PC-9 (cell line): ENCODE measurements around the gene SLC38A8. TPM values are rescaled to one million over a fixed set of nuclear protein-coding genes. Genes with fewer than 3 reads are reported as not detected.
A peak's percentile ranks its signal among the peaks of the same experiment; 100 is the strongest.

Experiments used
- BruUV-seq: library from RNA; stranded (reverse); fragments of 400-500 nt; replicated peaks from 2 replicates; lab custom pipeline; 2021; lab: Mats Ljungman, UMichigan
- CTCF ChIA-PET: fragments of 300-600 bp; sonication (Branson Sonifier 250); formaldehyde crosslinking; loops from one replicate; lab custom pipeline; 2022; ENCODE audit warnings: antibody characterized with exemption; lab: Charles Lee
- POLR2A ChIA-PET: fragments of 300-600 bp; sonication (Branson Sonifier 250); formaldehyde crosslinking; loops from one replicate; lab custom pipeline; 2022; ENCODE audit warnings: antibody characterized with exemption; ENCODE audit not compliant: unreplicated experiment; lab: Charles Lee
- DNase-seq, 2 experiments: peaks; one replicate each; pipeline versions ENCODE4 v3.0.0 to v3.0.0-alpha.2; 2015 to 2022; ENCODE audit warnings: mixed read lengths in 1 of 2
- H2AFZ ChIP-seq: fragments of 200-600 bp; sonication (generic); 2 replicates; pipeline ENCODE4 v1.8.1; 2017; ENCODE audit warnings: antibody characterized with exemption
- H3F3A ChIP-seq: fragments of 200-600 bp; sonication (generic); 2 replicates; pipeline ENCODE4 v1.8.1; 2017; ENCODE audit warnings: antibody characterized with exemption, mild to moderate bottlenecking, low read depth; ENCODE audit not compliant: insufficient read depth
- H3K27ac ChIP-seq: fragments of 200-600 bp; sonication (generic); 2 replicates; pipeline ENCODE4 v1.6.1; 2016; ENCODE audit warnings: mixed run types
- H3K27me3 ChIP-seq: fragments of 200-600 bp; sonication (generic); 2 replicates; pipeline ENCODE4 v1.6.1; 2016; ENCODE audit warnings: low read depth, mixed run types; ENCODE audit not compliant: insufficient read depth
- H3K36me3 ChIP-seq: fragments of 200-600 bp; sonication (generic); 2 replicates; pipeline ENCODE4 v1.6.1; 2016; ENCODE audit warnings: low read depth, mixed run types
- H3K4me1 ChIP-seq: fragments of 200-600 bp; sonication (generic); replicated peaks from 2 replicates; pipeline ENCODE4 v1.6.1; 2016; ENCODE audit warnings: mixed run types; ENCODE audit not compliant: insufficient read depth
- H3K4me2 ChIP-seq: fragments of 200-600 bp; sonication (generic); 2 replicates; pipeline ENCODE4 v1.6.1; 2017; ENCODE audit warnings: mixed run types
- H3K4me3 ChIP-seq: fragments of 200-600 bp; sonication (generic); 2 replicates; pipeline ENCODE4 v1.6.1; 2016; ENCODE audit warnings: mixed run types
- H3K79me2 ChIP-seq: fragments of 200-600 bp; sonication (generic); 2 replicates; pipeline ENCODE4 v1.6.1; 2017; ENCODE audit warnings: low read depth, mixed run types
- H3K9me2 ChIP-seq: fragments of 200-600 bp; sonication (generic); 2 replicates; pipeline ENCODE4 v1.8.1; 2017; ENCODE audit warnings: mild to moderate bottlenecking; ENCODE audit not compliant: insufficient read depth
- H3K9me3 ChIP-seq: fragments of 200-600 bp; sonication (generic); 2 replicates; pipeline ENCODE4 v1.8.1; 2016; ENCODE audit warnings: low read depth; ENCODE audit not compliant: insufficient read depth
- H4K20me1 ChIP-seq: fragments of 200-600 bp; sonication (generic); 2 replicates; pipeline ENCODE4 v1.8.1; 2017; ENCODE audit not compliant: insufficient read depth
- CTCF ChIP-seq: fragments of 200-600 bp; sonication (generic); conservative IDR thresholded peaks from 2 replicates; pipeline ENCODE4 v1.6.1; 2017; ENCODE audit warnings: mixed run types, antibody characterized with exemption, mild to moderate bottlenecking, moderate library complexity
- EZH2 ChIP-seq: fragments of 200-600 bp; sonication (generic); IDR thresholded peaks from 2 replicates; pipeline ENCODE4 v1.8.0; 2017; ENCODE audit warnings: antibody characterized with exemption, low read depth
- intact Hi-C: fragments of 100-400 bp; cut with micrococcal nuclease; formaldehyde crosslinking; loops from one replicate; pipeline ENCODE4 v1.10.0; 2022; ENCODE audit not compliant: unreplicated experiment
- total RNA-seq: library from RNA; stranded (reverse); gene quantifications from 2 replicates; pipeline ENCODE4 v1.2.3, GENCODE V29; 2021

Gene SLC38A8
- total RNA-seq, 1 experiment from 2014 or later: not detected

DNA sequence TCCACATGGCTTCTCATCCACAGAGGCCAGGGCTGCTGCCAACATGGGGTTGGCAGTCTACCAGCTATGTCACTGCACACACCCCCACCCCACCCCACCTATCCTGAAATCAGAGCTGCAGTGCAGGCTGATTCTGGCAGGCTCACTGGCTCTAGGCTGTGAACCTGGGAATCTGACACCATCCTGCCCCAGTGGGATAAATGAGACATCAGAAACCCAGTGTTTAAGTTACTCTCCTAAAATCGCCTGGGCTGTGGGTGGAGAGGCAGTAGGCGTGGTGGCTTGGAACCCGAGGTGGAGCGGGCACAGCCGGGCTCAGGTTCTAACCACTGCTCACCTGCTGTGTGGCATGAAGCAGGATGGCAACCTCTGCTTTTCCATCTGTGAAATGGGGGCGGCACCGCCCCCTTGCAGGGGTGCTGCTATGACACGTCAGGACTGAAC is 5.6 kb downstream of the SLC38A8 start:
- H3K4me1 ChIP-seq: no peaks in the 10 kb centered on the region
- peak in 1 of 2 experiments; percentile 31 for DNase-seq
- intact Hi-C loops: no loop called here
- no peaks in the 10 kb centered on the region for H3K79me2 ChIP-seq
- H3K27ac ChIP-seq: no peak overlapping the region
- no peaks in the 10 kb centered on the region for H4K20me1 ChIP-seq
- H3K4me3 ChIP-seq: no peak overlapping the region
- no peaks in the 10 kb centered on the region for H3K9me2 ChIP-seq
- H3F3A ChIP-seq: no peaks in the 10 kb centered on the region
- CTCF ChIA-PET: no interaction called here
- peaks cover 54% of the 10 kb centered on the region for H3K27me3 ChIP-seq
- no peak overlapping the region for H2AFZ ChIP-seq
- H3K9me3 ChIP-seq: 0 out of 2 replicates have a peak, but pooled peaks cover 5% of the 10 kb centered on the region
- no peak for TF ChIP-seq CTCF
- no peak for TF ChIP-seq EZH2
- no TSS peak for BruUV-seq
- H3K36me3 ChIP-seq: no peaks in the 10 kb centered on the region
- POLR2A ChIA-PET: no interaction called here
- no peak overlapping the region for H3K4me2 ChIP-seq

GRCh38 chr16:84036131-84036530 is 6.5 kb downstream of the SLC38A8 start:
- Histone ChIP-seq H3K9me3 (0 out of 2 replicates have a peak, but pooled peaks cover 5% of the 10 kb centered on the region), H3K36me3 (no peaks in the 10 kb centered on the region), H3K4me3 (no peak overlapping the region), H3K4me1 (no peaks in the 10 kb centered on the region), H3K27me3 (peaks cover 49% of the 10 kb centered on the region), H3F3A (no peaks in the 10 kb centered on the region), H3K79me2 (no peaks in the 10 kb centered on the region), H3K4me2 (no peak overlapping the region), H3K27ac (no peak overlapping the region), H2AFZ (no peak overlapping the region), H3K9me2 (no peaks in the 10 kb centered on the region), H4K20me1 (no peaks in the 10 kb centered on the region)
- ChIA-PET POLR2A (no interaction called here), CTCF (no interaction called here)
- BruUV-seq: no TSS peak
- intact Hi-C loops: no loop called here
- DNase-seq: no peak
- TF ChIP-seq CTCF: no peak
- TF ChIP-seq EZH2: no peak

DNA sequence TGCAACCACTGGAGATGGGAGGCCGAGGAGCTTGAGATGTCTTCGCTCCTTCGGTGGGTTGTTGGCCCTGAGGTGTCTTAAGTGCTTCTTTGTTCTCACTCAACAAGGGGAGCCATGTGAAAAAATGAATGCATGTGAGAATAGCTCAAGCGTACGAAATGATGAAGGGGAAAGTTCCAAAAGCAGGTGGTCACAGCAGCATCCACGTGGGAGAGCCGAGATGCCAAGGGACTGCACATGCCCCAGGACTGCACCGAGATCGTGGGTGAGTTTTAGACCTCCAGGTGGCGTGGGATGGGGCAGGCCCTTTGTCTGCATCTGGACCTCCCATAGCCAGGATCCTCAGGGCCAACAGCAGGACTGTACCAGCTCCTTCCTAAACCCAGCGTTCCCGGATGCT is 8.1 kb downstream of the SLC38A8 start:
- H3K79me2 ChIP-seq: no peaks in the 10 kb centered on the region
- no peak overlapping the region for H3K27ac ChIP-seq
- CTCF ChIA-PET: no interaction called here
- POLR2A ChIA-PET: no interaction called here
- intact Hi-C loops: no loop called here
- no TSS peak for BruUV-seq
- TF ChIP-seq EZH2 (no peak), CTCF (no peak)
- DNase-seq: no peak
- H3K9me3 ChIP-seq: 0 out of 2 replicates have a peak, but pooled peaks cover 5% of the 10 kb centered on the region
- H3K27me3 ChIP-seq: peaks cover 47% of the 10 kb centered on the region
- H3K4me2 ChIP-seq: no peak overlapping the region
- H3K9me2 ChIP-seq: no peaks in the 10 kb centered on the region
- no peak overlapping the region for H3K4me3 ChIP-seq
- no peaks in the 10 kb centered on the region for H3K4me1 ChIP-seq
- H4K20me1 ChIP-seq: no peaks in the 10 kb centered on the region
- no peak overlapping the region for H2AFZ ChIP-seq
- no peaks in the 10 kb centered on the region for H3F3A ChIP-seq
- H3K36me3 ChIP-seq: no peaks in the 10 kb centered on the region
